Stimulated activated naive CD8-positive, alpha-beta T cell treated with anti-CD3 and anti-CD28 coated beads, Interleukin-15, Interleukin-2, amounts not matched to agents 100 ng/mL and 50 ng/mL, for 24 hours (primary cell): ENCODE data around the gene TCL1B.

Source experiments
- H3K27ac Mint-ChIP-seq: one replicate; pipeline ENCODE4 v1.8.0; 2021; ENCODE audit warnings: mild to moderate bottlenecking, mixed read lengths
- H3K27me3 Mint-ChIP-seq: one replicate; pipeline ENCODE4 v1.8.0; 2021; ENCODE audit warnings: mixed read lengths
- H3K36me3 Mint-ChIP-seq: one replicate; pipeline ENCODE4 v1.8.0; 2021; ENCODE audit warnings: low read depth, mixed read lengths
- H3K4me1 Mint-ChIP-seq: one replicate; pipeline ENCODE4 v1.8.0; 2021; ENCODE audit warnings: low read depth, mixed read lengths
- H3K4me3 Mint-ChIP-seq: one replicate; pipeline ENCODE4 v1.8.0; 2021; ENCODE audit warnings: mild to moderate bottlenecking, mixed read lengths
- H3K9me3 Mint-ChIP-seq: one replicate; pipeline ENCODE4 v1.8.0; 2021; ENCODE audit warnings: mixed read lengths

TCL1B gene

GRCh38 chr14:95683793-95684192 is 2.4 kb upstream of the TCL1B start:
- H3K27me3 Mint-ChIP-seq = peaks cover 9% of the 10 kb centered on the region
- H3K27ac Mint-ChIP-seq = no peak overlapping the region
- H3K4me3 Mint-ChIP-seq = no peak overlapping the region
- H3K4me1 Mint-ChIP-seq = peaks cover 6% of the 10 kb centered on the region
- H3K36me3 Mint-ChIP-seq = no peaks in the 10 kb centered on the region
- H3K9me3 Mint-ChIP-seq = no peaks in the 10 kb centered on the region

GRCh38 chr14:95686935-95687334 is 709 bp downstream of the TCL1B start:
- H3K4me3 Mint-ChIP-seq = no peak overlapping the region
- H3K27ac Mint-ChIP-seq = no peak overlapping the region
- H3K27me3 Mint-ChIP-seq = peaks cover 9% of the 10 kb centered on the region
- H3K36me3 Mint-ChIP-seq = no peaks in the 10 kb centered on the region
- no peaks in the 10 kb centered on the region for H3K9me3 Mint-ChIP-seq
- no peaks in the 10 kb centered on the region for H3K4me1 Mint-ChIP-seq

GRCh38 chr14:95689441-95689840 is 3.2 kb downstream of the TCL1B start:
- Mint-ChIP-seq H3K4me1 (no peaks in the 10 kb centered on the region), H3K36me3 (no peaks in the 10 kb centered on the region), H3K27ac (no peak overlapping the region), H3K9me3 (no peaks in the 10 kb centered on the region), H3K4me3 (no peak overlapping the region), H3K27me3 (peaks cover 5% of the 10 kb centered on the region)

- no peaks in the 10 kb centered on the region for H3K9me3 Mint-ChIP-seq
- H3K4me1 Mint-ChIP-seq = no peaks in the 10 kb centered on the region
- H3K27me3 Mint-ChIP-seq = peaks cover 5% of the 10 kb centered on the region
These were observed 4.6 kb downstream of the TCL1B start for GRCh38 chr14:95690815-95691214.

GRCh38 chr14:95691591-95691990 is 5.4 kb downstream of the TCL1B start:
- H3K9me3 Mint-ChIP-seq = no peaks in the 10 kb centered on the region
- peaks cover 4% of the 10 kb centered on the region for H3K4me1 Mint-ChIP-seq
- H3K27me3 Mint-ChIP-seq = peaks cover 12% of the 10 kb centered on the region
- no peak overlapping the region for H3K4me3 Mint-ChIP-seq
- no peak overlapping the region for H3K27ac Mint-ChIP-seq
- H3K36me3 Mint-ChIP-seq = no peaks in the 10 kb centered on the region

More at GRCh38 chr14:95690815-95691214, 4.6 kb downstream of the TCL1B start:
- no peak overlapping the region for H3K4me3 Mint-ChIP-seq
- H3K27ac Mint-ChIP-seq = no peak overlapping the region
- no peaks in the 10 kb centered on the region for H3K36me3 Mint-ChIP-seq

- H3K4me3 Mint-ChIP-seq = no peak overlapping the region
- H3K9me3 Mint-ChIP-seq = no peaks in the 10 kb centered on the region
- no peaks in the 10 kb centered on the region for H3K36me3 Mint-ChIP-seq
- peaks cover 6% of the 10 kb centered on the region for H3K4me1 Mint-ChIP-seq
- peaks cover 14% of the 10 kb centered on the region for H3K27me3 Mint-ChIP-seq
- H3K27ac Mint-ChIP-seq = no peak overlapping the region
These were observed 5.9 kb downstream of the TCL1B start for GRCh38 chr14:95692109-95692508.

GRCh38 chr14:95695051-95695450 is 8.8 kb downstream of the TCL1B start:
- peaks cover 24% of the 10 kb centered on the region for H3K27me3 Mint-ChIP-seq
- H3K9me3 Mint-ChIP-seq = no peaks in the 10 kb centered on the region
- H3K4me3 Mint-ChIP-seq = no peak overlapping the region
- H3K27ac Mint-ChIP-seq = no peak overlapping the region
- H3K4me1 Mint-ChIP-seq = peaks cover 27% of the 10 kb centered on the region
- no peaks in the 10 kb centered on the region for H3K36me3 Mint-ChIP-seq

GRCh38 chr14:95695913-95696312 is 9.7 kb downstream of the TCL1B start:
- Mint-ChIP-seq H3K4me3 (no peak overlapping the region), H3K4me1 (peaks cover 29% of the 10 kb centered on the region)

GRCh38 chr14:95696741-95697140 is 10.5 kb downstream of the TCL1B start:
- Mint-ChIP-seq H3K4me1 (peaks cover 29% of the 10 kb centered on the region), H3K36me3 (no peaks in the 10 kb centered on the region), H3K27me3 (peaks cover 31% of the 10 kb centered on the region), H3K27ac (peak overlapping the region; percentile 66), H3K4me3 (no peak overlapping the region), H3K9me3 (no peaks in the 10 kb centered on the region)

More at GRCh38 chr14:95695913-95696312, 9.7 kb downstream of the TCL1B start:
- Mint-ChIP-seq H3K27ac (no peak overlapping the region), H3K36me3 (no peaks in the 10 kb centered on the region), H3K9me3 (no peaks in the 10 kb centered on the region), H3K27me3 (peaks cover 28% of the 10 kb centered on the region)

GRCh38 chr14:95697764-95698163 is 11.5 kb downstream of the TCL1B start:
- Mint-ChIP-seq H3K4me1 (peaks cover 29% of the 10 kb centered on the region), H3K9me3 (no peaks in the 10 kb centered on the region), H3K27me3 (peaks cover 40% of the 10 kb centered on the region), H3K27ac (peak overlapping the region; percentile 4), H3K4me3 (no peak overlapping the region), H3K36me3 (no peaks in the 10 kb centered on the region)

GRCh38 chr14:95698287-95698686 is 12.1 kb downstream of the TCL1B start:
- H3K9me3 Mint-ChIP-seq = no peaks in the 10 kb centered on the region

GRCh38 chr14:95699412-95699811 is 13.2 kb downstream of the TCL1B start:
- no peaks in the 10 kb centered on the region for H3K9me3 Mint-ChIP-seq
- peaks cover 35% of the 10 kb centered on the region for H3K4me1 Mint-ChIP-seq
- H3K36me3 Mint-ChIP-seq = no peaks in the 10 kb centered on the region
- no peak overlapping the region for H3K4me3 Mint-ChIP-seq
- peak overlapping the region; percentile 71 for H3K27ac Mint-ChIP-seq
- peaks cover 49% of the 10 kb centered on the region for H3K27me3 Mint-ChIP-seq

More at GRCh38 chr14:95698287-95698686, 12.1 kb downstream of the TCL1B start:
- Mint-ChIP-seq H3K27me3 (peaks cover 44% of the 10 kb centered on the region), H3K36me3 (no peaks in the 10 kb centered on the region), H3K4me1 (peaks cover 29% of the 10 kb centered on the region), H3K27ac (peak overlapping the region; percentile 19), H3K4me3 (no peak overlapping the region)

GRCh38 chr14:95700221-95700976 is 14.2 kb downstream of the TCL1B start:
- Mint-ChIP-seq H3K4me3 (no peak overlapping the region), H3K36me3 (no peaks in the 10 kb centered on the region), H3K9me3 (no peaks in the 10 kb centered on the region), H3K27me3 (peaks cover 54% of the 10 kb centered on the region), H3K27ac (peak overlapping the region; percentile 19), H3K4me1 (peaks cover 35% of the 10 kb centered on the region)

GRCh38 chr14:95701846-95702221 is 15.6 kb downstream of the TCL1B start:
- H3K9me3 Mint-ChIP-seq = no peaks in the 10 kb centered on the region
- no peak overlapping the region for H3K27ac Mint-ChIP-seq
- H3K36me3 Mint-ChIP-seq = no peaks in the 10 kb centered on the region
- peaks cover 29% of the 10 kb centered on the region for H3K4me1 Mint-ChIP-seq
- H3K27me3 Mint-ChIP-seq = peaks cover 54% of the 10 kb centered on the region
- no peak overlapping the region for H3K4me3 Mint-ChIP-seq

GRCh38 chr14:95703341-95703740 is 17.1 kb downstream of the TCL1B start:
- H3K27ac Mint-ChIP-seq = no peak overlapping the region
- no peak overlapping the region for H3K4me3 Mint-ChIP-seq
- H3K36me3 Mint-ChIP-seq = no peaks in the 10 kb centered on the region
- peaks cover 26% of the 10 kb centered on the region for H3K4me1 Mint-ChIP-seq
- peaks cover 51% of the 10 kb centered on the region for H3K27me3 Mint-ChIP-seq
- H3K9me3 Mint-ChIP-seq = no peaks in the 10 kb centered on the region

- peaks cover 24% of the 10 kb centered on the region for H3K4me1 Mint-ChIP-seq
- H3K4me3 Mint-ChIP-seq = no peak overlapping the region
- no peaks in the 10 kb centered on the region for H3K9me3 Mint-ChIP-seq
- H3K36me3 Mint-ChIP-seq = no peaks in the 10 kb centered on the region
- H3K27ac Mint-ChIP-seq = peak overlapping the region; percentile 19
- peaks cover 49% of the 10 kb centered on the region for H3K27me3 Mint-ChIP-seq
These were observed 17.6 kb downstream of the TCL1B start for GRCh38 chr14:95703805-95704204.
